ENCODE data around the gene KLRF1.
A peak's percentile ranks its signal among the peaks of the same experiment; 100 is the strongest.

The KLRF1 gene

DNA sequence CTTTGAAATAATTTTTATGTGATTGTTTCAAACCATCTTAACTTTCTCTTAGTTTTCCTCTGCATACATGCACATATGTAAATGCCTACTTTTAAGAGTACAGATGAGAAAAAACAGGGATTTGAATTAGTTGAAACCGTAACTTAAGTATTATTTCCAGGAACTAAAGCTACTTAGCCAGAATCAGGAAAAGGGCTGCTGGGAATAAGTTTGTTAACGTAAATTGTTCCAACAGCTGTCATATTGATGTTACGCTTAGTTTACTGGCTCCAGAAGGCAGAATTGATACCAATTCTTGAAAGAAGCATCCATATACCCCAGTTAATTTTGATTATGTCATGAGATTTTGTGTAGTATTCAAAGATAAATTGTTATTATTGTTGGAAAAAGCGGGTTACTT is 17.9 kb upstream of the KLRF1 start:
- no peak for DNase-seq (ENCODE audit: low spot score)

DNA sequence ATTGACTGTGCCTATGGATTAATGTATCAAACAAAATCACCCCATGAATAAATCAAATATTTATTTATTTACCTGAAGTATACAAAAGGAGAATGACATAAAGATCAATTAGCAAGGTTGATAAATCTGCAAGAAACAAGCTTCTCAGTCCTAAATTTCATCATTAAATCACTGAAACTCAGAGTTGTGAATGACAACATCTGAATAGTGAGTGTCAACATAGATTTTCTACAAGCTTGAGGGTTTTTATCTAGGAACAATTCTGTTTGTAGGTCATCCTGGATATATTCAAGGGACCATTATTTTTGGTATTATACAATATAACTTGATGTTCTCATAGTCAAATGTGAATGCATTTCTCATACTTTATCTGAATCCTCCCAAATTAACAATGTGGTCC is 17.4 kb upstream of the KLRF1 start:
- DNase-seq (ENCODE audit: low spot score): no peak

- DNase-seq (ENCODE audit: low spot score): no peak
Measured at GRCh38 chr12:9810671-9811070, 16.6 kb upstream of the KLRF1 start.

DNA sequence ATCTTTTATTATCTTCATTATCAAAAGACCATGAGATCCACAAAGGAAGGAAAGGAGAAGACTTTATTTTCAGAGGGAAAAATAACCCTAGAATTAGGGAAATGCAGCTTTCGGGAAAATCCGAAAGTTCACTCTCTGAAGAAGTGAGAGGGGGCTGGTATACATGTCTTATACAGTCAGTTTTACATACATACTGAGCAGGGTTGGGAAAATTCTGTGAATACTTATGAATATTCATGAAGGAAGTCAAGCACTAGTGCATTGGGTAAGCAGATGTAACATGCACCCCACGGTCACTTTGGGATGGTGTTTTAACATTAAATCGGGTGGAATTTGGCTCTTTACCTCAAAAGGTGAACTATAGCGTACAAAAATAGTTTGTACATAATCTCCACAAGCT is 15.7 kb upstream of the KLRF1 start:
- DNase-seq (ENCODE audit: low spot score): no peak

GRCh38 chr12:9813821-9814798 is 13.2 kb upstream of the KLRF1 start:
- peak; percentile 26 for DNase-seq (ENCODE audit: low spot score)

DNA sequence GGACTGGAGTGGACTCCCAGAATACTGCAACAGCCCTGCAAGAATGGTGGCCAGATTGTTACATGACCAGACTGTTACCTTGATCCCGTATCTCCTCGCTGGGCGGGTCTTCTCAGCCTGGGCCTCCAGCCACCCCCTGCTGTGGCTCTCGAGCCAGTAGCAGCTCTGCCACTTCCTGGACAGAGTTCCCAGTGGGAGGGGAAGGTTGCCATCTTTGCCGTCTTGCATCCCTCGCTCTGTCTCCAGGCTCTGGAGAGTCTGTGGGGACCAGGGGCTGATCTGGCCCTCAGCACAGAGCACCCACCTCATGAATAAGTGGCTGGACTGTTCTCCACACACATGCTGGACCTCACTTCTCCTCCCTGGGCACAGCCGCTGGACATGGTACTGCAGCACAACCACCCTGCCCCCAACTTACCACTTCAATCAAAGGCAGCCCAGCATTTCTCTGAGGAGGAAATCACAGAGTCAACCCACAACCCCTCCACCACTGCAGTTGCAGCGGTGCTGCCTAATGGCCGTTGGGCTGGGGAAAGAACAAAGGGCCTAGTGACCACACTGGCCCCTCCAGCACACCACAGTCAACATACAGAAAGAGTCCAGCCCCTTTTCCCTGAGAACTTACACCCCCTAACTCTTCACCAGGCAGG is 6.9 kb upstream of the KLRF1 start:
- DNase-seq (ENCODE audit: low spot score): no peak

DNA sequence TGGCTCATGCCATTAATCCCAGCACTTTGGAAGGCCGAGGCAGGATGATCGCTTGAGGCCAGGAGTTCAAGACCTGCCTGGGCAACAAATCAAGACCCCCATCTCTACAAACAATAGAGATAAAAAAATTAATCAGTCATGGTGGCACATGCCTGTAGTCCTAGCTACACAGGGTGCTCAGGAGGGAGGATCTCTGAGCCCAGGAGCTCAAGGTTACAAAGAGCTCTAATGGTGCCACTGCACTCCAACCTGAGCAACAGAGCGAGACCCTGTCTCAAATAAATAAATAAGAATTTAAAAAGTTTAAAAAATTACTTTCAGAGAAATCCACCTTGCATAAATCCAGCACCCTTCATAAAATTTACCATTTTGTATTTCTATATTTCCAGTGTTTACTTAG is 2.2 kb downstream of the KLRF1 start:
- DNase-seq (ENCODE audit: low spot score): no peak

GRCh38 chr12:9829982-9830381 is 2.7 kb downstream of the KLRF1 start:
- no peak for DNase-seq (ENCODE audit: low spot score)

DNA sequence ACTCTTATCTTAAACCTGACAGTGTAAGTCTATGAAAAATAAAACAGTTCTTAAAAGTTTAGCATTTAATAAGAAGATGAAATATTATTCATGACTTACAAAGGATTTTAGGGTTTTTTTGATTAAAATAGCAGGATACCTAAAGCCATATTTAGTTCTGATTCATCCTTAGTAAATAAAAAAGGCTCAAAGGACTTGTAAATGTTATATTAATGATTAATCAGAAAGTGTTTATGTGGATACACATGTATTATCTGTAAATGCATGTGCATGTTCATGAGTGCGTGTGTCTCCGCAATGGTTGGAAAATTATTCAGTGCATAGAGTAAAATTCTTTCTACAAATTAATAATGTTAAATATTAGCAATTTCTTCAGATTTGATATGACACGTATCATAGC is 4.4 kb downstream of the KLRF1 start:
- no peak for DNase-seq (ENCODE audit: low spot score)

GRCh38 chr12:9843407-9843806 is 16.1 kb downstream of the KLRF1 start:
- DNase-seq (ENCODE audit: low spot score): no peak

- no peak for DNase-seq (ENCODE audit: low spot score)
Measured at GRCh38 chr12:9848899-9849298, 21.6 kb downstream of the KLRF1 start.

DNA sequence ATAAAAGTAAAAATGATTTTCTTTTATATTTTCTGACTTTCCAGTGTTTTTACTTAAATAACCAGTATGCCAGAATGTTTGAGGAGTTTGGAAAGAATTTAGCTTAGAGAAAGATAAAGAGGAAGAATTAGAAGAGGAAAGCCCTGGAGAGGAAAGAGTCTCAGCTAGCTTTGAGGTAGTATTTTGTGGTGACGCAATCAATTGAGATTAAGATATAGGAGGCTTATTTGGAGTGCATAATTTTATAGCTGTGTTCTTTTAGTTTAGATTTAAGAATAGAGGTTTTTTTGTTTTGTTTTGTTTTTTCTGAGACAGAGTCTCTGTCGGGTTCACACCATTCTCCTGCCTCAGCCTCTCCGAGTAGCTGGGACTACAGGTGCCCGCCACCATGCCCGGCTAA is 23.8 kb downstream of the KLRF1 start:
- no peak for DNase-seq (ENCODE audit: low spot score)

- no peak for DNase-seq (ENCODE audit: low spot score)
Measured at GRCh38 chr12:9851927-9852326, 24.6 kb downstream of the KLRF1 start.

GRCh38 chr12:9856151-9856550 is 28.9 kb downstream of the KLRF1 start:
- DNase-seq (ENCODE audit: low spot score): no peak

DNA sequence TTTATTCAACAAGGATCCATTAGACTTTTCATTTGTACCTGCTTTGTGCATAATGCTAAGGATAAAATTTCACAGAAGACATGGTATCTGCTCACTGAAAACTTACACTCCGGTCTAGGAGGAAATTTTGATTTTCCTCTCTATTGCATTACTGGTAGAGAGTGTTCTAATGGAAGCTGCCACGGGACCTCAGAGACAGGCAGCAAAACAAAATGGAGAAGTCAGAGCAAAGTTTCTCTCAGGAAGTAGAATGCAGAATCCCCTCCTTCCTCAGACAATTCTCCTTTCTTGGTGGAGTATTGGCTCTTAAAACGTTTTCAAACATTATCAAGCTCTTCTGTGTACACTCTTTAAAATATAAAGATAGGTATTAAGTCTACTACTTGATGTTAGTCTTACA is 29.6 kb downstream of the KLRF1 start:
- no peak for DNase-seq (ENCODE audit: low spot score)

DNA sequence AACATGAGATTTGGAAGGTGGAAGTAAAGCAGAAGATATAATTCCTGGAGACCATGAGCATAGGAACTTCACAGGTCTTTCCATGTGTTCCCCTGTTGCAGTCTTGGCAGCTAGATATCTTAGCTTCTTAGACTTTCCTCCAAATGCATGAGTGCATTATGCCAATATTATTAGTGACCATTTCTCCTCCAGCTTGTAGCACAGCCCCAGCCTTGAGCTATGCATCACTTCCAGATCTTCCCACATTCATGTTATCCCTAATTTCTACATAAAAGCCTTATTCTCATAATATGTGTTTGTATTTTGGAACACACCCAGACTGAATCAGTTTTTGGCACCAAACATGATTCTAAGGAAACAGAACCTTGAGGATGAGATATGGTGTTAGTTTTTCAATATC is 30.9 kb downstream of the KLRF1 start:
- no peak for DNase-seq (ENCODE audit: low spot score)

DNA sequence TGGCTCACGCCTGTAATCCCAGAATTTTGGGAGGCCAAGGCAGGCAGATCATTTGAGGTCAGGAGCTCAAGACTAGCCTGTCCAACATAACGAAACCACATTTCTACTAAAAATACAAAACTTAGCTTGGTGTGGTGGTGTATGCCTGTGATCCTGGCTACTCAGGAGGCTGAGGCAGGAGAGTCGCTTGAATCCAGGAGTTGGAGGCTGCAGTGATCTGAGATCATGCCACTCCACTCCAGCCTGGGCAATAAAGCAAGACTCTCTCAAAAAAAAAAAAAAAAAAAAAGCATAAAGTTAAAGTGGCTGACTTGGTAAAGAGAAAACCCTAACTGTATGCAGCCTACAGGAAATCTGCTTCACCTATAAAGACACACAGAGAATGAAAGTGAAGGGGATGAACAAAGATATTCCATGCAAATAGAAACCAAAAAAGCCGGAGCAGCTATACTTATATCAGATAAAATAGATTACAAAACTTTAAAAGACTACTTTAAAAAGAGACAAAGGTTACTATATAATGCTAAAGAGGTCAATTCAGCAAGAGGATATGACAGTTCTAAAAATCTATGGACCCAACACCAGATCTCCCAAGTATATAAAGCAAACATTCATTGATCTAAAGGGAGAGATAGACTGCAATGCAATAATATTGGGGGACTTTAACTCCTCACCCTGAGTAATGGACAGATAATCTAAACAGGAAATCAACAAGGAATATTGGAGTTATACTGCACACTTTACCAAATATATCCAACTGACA is 37.8 kb downstream of the KLRF1 start:
- no peak for DNase-seq (ENCODE audit: low spot score)

GRCh38 chr12:9866860-9867269 is 39.6 kb downstream of the KLRF1 start:
- DNase-seq (ENCODE audit: low spot score): no peak

GRCh38 chr12:9867531-9867930 is 40.2 kb downstream of the KLRF1 start:
- no peak for DNase-seq (ENCODE audit: low spot score)

- DNase-seq (ENCODE audit: low spot score): no peak
Measured at GRCh38 chr12:9868311-9868801, 41.1 kb downstream of the KLRF1 start.

DNA sequence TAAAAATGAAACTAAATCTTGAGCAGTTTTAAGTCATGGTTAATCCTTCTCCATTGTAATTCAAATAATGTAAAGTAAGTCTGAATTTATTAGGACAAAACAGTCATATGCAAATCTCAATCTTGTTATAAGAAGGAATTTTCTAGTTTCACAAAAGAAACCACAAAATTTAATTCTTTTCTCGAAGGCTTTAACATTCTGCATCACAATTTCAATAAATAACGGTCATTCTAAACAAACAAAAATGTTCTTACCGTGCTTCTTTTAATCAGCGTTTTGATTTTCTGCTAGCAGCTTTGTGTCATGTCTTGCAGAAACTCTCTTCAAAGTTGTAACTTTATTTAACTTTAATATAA is 41.6 kb downstream of the KLRF1 start:
- DNase-seq (ENCODE audit: low spot score): no peak

DNA sequence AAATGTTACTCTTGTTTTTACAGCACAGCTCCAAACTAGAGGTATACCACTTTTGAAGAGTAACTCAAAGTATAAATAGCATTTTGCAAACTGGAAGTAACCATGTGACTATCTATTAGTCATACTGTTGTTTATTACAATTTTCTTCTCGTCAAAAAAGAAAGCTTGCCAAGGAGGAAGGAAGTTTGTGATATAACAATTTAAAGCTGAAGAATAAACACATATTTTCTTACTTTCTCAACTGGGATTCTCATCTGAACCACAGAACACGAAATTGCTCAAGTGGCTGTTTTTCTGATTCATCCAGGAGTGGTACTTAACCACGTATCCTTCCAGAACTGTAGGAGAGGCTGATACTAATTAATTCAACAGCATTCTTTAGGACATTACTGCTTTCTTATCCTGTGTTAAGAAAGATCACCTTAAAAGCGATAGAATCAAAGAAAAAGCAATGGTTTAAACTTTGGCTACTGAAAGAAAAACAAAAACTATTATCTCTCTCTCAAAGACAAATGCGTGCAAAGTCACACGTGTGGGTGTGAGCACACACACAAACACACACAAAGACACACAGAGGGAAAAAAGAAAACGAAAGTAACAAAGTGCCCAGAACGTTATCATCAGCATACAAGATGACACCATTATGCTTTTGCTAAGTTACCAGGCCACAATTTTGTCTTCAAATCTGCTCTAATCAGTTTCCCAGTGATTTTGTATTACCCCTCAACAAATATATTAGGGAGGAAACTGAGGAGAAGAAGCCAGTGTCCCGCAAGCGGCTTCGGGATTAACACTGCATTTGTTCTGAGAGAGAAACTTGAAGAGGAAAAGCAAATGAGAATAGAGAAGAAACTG is 42.3 kb downstream of the KLRF1 start, which contains the start of gene CLEC2B:
CLEC2B (minus strand) TSS at position 48 of the 855 bp plus-strand sequence.
- DNase-seq (ENCODE audit: low spot score): no peak

Data from putamen (tissue), 1 donor.